Nephron progenitor cell (in vitro differentiated cells): ENCODE results near the gene USP7.
"Not testable (repeated sequence)": the region's sequence is repeated elsewhere in the genome, so short reads cannot be mapped to it uniquely, and the experiment has no call there.

Source experiments
- DNase-seq: peaks from one replicate; pipeline ENCODE4 v3.0.0; 2021
- H3K27ac Mint-ChIP-seq: 2 replicates; pipeline ENCODE4 v1.8.0; 2021; ENCODE audit warnings: mild to moderate bottlenecking, moderate library complexity, mixed read lengths
- H3K27me3 Mint-ChIP-seq: 2 replicates; pipeline ENCODE4 v1.8.0; 2021; ENCODE audit warnings: mild to moderate bottlenecking, low read depth, mixed read lengths; ENCODE audit not compliant: poor library complexity
- H3K36me3 Mint-ChIP-seq: 2 replicates; pipeline ENCODE4 v1.8.0; 2021; ENCODE audit warnings: low read depth, mixed read lengths
- H3K4me1 Mint-ChIP-seq: 2 replicates; pipeline ENCODE4 v1.8.0; 2021; ENCODE audit warnings: mixed read lengths
- H3K4me3 Mint-ChIP-seq: 2 replicates; pipeline ENCODE4 v1.8.0; 2021; ENCODE audit warnings: mild to moderate bottlenecking, moderate library complexity, mixed read lengths
- H3K9me3 Mint-ChIP-seq: 2 replicates; pipeline ENCODE4 v1.8.0; 2021; ENCODE audit warnings: mild to moderate bottlenecking, moderate library complexity, mixed read lengths
- TF ChIP-seq, protein P1 (sequence below): fragments of 200-600 bp; sonication (generic); IDR thresholded peaks from 2 replicates; pipeline ENCODE4 v1.5.0; 2021; ENCODE audit warnings: antibody characterized with exemption

Gene USP7

DNA sequence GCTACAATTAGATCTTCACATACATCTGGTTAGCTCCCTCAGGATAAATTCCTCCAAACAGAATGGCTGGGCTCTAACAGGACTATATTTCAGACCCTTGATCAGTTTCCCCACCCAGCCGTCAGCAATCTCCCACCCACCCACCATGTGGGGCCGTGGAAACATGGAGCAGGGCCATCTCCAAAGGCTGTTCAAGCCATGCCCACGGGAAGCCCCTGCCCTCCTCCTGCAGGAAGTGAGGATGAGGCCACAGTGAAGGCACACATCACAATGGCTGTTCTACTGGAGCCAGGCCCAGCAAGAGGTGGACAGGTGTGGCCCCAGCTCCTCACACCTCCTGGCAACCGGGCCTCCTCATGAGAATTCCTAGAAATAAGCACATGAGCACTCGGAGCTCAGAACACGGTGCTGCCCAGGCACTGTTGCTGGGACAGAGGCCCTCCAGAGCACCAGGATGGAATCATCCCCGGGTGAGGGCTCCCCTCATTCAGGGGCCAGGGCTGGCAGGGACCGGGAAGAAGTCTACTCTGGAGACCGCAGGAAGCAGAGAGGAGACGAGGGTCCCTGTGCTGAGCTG lies 81.6 kb downstream of the USP7 start, which contains the start of gene LITAFD:
Gene LITAFD, plus strand, starts transcription at position 311 of the 577 bp plus-strand sequence. CDS start 2,005 bp downstream, outside the sequence.
- Mint-ChIP-seq H3K27me3 (no peaks in the 10 kb centered on the region), H3K36me3 (peaks cover 4% of the 10 kb centered on the region), H3K4me3 (no peak within 1 kb of the TSS), H3K4me1 (peaks cover 29% of the 10 kb centered on the region), H3K27ac (peak within 1 kb of the TSS; percentile 75), H3K9me3 (no peaks in the 10 kb centered on the region)
- TF ChIP-seq, protein P1, sequence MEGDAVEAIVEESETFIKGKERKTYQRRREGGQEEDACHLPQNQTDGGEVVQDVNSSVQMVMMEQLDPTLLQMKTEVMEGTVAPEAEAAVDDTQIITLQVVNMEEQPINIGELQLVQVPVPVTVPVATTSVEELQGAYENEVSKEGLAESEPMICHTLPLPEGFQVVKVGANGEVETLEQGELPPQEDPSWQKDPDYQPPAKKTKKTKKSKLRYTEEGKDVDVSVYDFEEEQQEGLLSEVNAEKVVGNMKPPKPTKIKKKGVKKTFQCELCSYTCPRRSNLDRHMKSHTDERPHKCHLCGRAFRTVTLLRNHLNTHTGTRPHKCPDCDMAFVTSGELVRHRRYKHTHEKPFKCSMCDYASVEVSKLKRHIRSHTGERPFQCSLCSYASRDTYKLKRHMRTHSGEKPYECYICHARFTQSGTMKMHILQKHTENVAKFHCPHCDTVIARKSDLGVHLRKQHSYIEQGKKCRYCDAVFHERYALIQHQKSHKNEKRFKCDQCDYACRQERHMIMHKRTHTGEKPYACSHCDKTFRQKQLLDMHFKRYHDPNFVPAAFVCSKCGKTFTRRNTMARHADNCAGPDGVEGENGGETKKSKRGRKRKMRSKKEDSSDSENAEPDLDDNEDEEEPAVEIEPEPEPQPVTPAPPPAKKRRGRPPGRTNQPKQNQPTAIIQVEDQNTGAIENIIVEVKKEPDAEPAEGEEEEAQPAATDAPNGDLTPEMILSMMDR, result no peak
- DNase-seq, result no peak

DNA sequence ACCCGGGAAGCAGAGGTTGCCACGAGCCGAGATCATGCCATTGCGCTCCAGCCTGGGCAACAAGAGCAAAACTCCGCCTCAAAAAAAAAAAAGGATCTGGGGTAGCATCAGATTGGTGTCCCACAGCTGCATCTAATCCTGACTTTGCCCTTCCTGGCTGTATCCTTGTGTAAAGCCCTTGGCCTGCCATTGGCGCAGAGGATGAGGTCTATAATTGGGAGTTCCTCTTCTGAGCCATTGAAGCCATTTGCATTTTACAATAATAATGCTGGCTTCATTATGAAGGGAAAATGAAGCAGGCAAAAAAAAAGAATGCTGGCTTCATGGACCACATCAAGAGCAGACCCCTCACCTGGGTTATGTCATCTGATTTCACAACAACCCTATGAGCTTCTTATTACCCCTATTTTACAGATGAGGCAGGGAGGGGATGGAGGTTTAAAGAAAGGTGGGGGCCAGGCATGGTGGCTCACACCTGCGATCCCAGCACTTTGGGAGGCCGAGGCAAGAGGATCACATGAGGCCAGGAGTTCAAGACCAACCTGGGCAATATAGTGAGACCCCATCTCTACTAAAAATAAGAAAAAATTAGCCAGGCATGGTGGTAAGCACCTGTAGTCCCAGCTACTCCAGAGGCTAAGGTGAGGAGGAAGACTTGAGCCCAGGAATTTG lies 82.7 kb downstream of the USP7 start:
- H3K4me1 Mint-ChIP-seq, result peaks cover 18% of the 10 kb centered on the region
- no peaks in the 10 kb centered on the region for H3K36me3 Mint-ChIP-seq
- no peak overlapping the region for H3K4me3 Mint-ChIP-seq

DNA sequence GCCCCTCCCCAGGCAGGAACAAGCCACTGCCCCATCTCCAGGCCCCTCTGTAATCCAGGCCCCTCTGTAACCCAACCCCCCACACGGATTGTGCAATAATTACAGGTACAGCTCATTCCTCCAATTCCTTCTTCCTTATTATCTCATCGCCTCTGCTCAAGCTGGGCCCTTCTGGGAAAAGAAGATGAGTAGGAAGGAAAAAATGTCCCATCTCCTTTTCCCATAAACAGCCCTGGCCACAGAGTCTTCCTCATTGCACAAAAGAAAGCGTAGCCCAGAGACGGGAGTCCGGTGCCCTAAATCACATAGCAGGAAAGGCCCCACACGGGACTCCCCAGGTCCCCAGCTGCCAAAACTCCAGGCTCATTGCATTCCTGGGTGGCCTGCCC lies 85.2 kb downstream of the USP7 start:
- no peak for DNase-seq
- no peaks in the 10 kb centered on the region for H3K9me3 Mint-ChIP-seq
- TF ChIP-seq, protein P1, result no peak
- no peak overlapping the region for H3K4me3 Mint-ChIP-seq
- H3K27me3 Mint-ChIP-seq, result no peaks in the 10 kb centered on the region
- peak overlapping the region; percentile 92 for H3K27ac Mint-ChIP-seq
- peaks cover 8% of the 10 kb centered on the region for H3K4me1 Mint-ChIP-seq
- no peaks in the 10 kb centered on the region for H3K36me3 Mint-ChIP-seq

More for the DNA sequence above, 82.7 kb downstream of the USP7 start:
- TF ChIP-seq, protein P1, result no peak
- H3K27ac Mint-ChIP-seq, result no peak overlapping the region
- DNase-seq, result no peak
- H3K9me3 Mint-ChIP-seq, result no peaks in the 10 kb centered on the region
- no peaks in the 10 kb centered on the region for H3K27me3 Mint-ChIP-seq

DNA sequence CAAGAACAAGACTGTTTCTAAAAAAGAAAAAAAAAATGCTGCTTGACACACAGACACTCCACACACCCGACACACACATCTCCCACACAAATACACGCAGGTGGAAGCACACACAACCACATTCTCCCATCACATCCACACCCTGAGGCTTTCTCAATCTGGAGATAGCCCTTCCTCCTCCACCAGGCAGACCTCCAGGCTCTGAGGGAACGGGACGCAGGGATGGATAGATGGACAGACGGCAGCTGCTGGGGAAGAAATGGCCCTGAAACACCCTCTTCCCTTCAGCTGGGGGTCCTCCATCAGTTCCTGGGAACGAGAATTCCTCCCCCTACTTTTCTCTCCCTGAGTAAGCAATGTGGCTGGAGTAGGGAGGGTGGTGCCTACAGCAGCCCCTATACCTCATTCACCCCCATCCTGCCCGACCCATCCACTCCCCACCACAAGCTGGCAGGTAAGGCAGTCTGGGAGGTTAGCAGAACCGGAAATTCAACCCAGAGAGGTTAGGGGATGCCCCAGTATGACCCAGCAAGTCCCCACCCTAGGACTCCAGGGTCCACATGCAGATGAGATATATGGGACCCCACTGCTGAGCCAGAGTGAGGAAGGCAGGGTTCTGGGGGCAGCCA lies 85.7 kb downstream of the USP7 start:
- no peak for DNase-seq
- H3K27ac Mint-ChIP-seq, result no peak overlapping the region
- H3K4me3 Mint-ChIP-seq, result no peak overlapping the region
- H3K4me1 Mint-ChIP-seq, result peaks cover 8% of the 10 kb centered on the region
- no peaks in the 10 kb centered on the region for H3K36me3 Mint-ChIP-seq
- TF ChIP-seq, protein P1, result no peak
- H3K9me3 Mint-ChIP-seq, result no peaks in the 10 kb centered on the region
- no peaks in the 10 kb centered on the region for H3K27me3 Mint-ChIP-seq

DNA sequence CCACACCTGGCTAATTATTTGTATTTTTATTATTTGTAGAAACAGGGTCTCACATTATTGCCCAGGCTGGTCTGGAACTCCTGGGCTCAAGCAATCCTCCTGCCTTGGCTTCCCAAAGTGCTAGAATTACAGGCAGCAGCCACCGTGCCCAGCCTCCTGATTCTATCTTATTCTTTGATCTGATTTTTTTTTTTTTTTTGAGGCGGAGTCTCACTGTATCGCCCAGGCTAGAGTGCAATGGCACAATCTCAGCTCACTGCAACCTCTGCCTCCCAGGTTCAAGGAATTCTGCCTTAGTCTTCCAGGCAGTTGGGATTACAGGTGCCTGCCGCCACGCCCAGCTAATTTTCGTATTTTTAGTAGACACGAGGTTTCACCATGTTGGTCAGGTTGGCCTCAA lies 88.4 kb downstream of the USP7 start:
- not testable (repeated sequence) for H3K27me3 Mint-ChIP-seq, H3K36me3 Mint-ChIP-seq

DNA sequence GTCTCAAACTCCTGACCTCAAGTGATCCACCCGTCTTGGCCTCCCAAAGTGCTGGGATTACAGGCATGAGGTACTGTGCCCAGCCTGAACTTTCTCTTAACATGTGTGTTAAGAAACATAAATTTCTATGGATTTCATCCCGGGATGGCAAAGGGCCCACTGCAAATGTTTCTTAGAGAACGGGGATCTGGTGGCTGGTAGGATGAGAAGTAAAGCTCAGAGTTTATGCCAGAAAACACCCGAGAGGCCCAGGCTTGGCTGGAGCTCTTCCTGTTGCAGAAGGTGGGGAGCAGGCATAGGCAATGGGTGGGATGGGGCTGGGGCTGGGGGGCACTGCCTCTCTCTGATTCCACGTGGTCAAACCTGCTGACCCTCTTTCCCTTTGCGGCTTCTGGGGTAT lies 89.3 kb downstream of the USP7 start:
- Mint-ChIP-seq H3K27me3 (no peaks in the 10 kb centered on the region), H3K9me3 (no peaks in the 10 kb centered on the region), H3K36me3 (no peaks in the 10 kb centered on the region), H3K4me1 (peaks cover 16% of the 10 kb centered on the region), H3K4me3 (no peak overlapping the region), H3K27ac (no peak overlapping the region)
- TF ChIP-seq, protein P1, result no peak
- no peak for DNase-seq

More for the DNA sequence above, 88.4 kb downstream of the USP7 start:
- not testable (repeated sequence) for H3K27ac Mint-ChIP-seq, DNase-seq, H3K9me3 Mint-ChIP-seq, H3K4me3 Mint-ChIP-seq
- H3K4me1 Mint-ChIP-seq, result peaks cover 14% of the 10 kb centered on the region

DNA sequence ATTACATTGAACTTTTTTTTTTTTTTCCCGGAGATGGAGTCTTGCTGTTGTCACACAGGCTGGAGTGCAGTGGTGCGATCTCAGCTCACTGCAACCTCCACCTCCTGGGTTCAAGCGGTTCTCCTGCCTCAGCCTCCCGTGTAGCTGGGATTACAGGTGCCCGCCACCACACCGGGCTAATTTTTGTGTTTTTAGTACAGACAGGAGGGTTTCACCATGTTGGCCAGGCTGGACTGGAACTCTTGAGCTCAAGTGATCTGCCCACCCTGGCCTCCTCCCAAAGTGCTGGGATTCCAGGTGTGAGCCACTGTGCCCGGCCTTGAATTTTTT lies 89.9 kb downstream of the USP7 start:
- not testable (repeated sequence) for DNase-seq, H3K27ac Mint-ChIP-seq, H3K4me3 Mint-ChIP-seq, H3K9me3 Mint-ChIP-seq, H3K36me3 Mint-ChIP-seq, H3K27me3 Mint-ChIP-seq
- peaks cover 21% of the 10 kb centered on the region for H3K4me1 Mint-ChIP-seq
